GM12891 (cell line): ENCODE measurements around the gene KLHL30.

Source experiments
- DNase-seq: peaks from one replicate; pipeline ENCODE4 v3.0.0; 2011; ENCODE audit warnings: low spot score; ENCODE audit not compliant: insufficient read length
- FAIRE-seq: peaks from 2 replicates; lab custom pipeline; 2011; peaks lifted over from hg19 to GRCh38; lab: Jason Lieb, UNC
- PAX5 ChIP-seq: IDR thresholded peaks from 2 replicates; pipeline ENCODE4 v1.6.1; 2011; ENCODE audit warnings: low read length, moderate library complexity, mild to moderate bottlenecking; ENCODE audit not compliant: insufficient read depth, severe bottlenecking
- POLR2A ChIP-seq: IDR thresholded peaks from 2 replicates; pipeline ENCODE4 v1.6.1; 2011; ENCODE audit warnings: low read depth, low read length, control low read depth
- POLR2AphosphoS5 ChIP-seq: IDR thresholded peaks from 2 replicates; pipeline ENCODE4 v1.6.1; 2011; ENCODE audit warnings: low read depth, low read length, control low read depth
- POU2F2 ChIP-seq: IDR thresholded peaks from 2 replicates; pipeline ENCODE4 v1.6.1; 2011; ENCODE audit warnings: low read depth, mild to moderate bottlenecking, control low read depth, low read length, moderate library complexity
- SPI1 ChIP-seq: IDR thresholded peaks from 2 replicates; pipeline ENCODE4 v1.6.1; 2011; ENCODE audit warnings: low read depth, low read length, control low read depth
- TAF1 ChIP-seq: IDR thresholded peaks from 2 replicates; pipeline ENCODE4 v1.6.1; 2011; ENCODE audit warnings: low read depth, low read length, control low read depth

The KLHL30 gene

DNA sequence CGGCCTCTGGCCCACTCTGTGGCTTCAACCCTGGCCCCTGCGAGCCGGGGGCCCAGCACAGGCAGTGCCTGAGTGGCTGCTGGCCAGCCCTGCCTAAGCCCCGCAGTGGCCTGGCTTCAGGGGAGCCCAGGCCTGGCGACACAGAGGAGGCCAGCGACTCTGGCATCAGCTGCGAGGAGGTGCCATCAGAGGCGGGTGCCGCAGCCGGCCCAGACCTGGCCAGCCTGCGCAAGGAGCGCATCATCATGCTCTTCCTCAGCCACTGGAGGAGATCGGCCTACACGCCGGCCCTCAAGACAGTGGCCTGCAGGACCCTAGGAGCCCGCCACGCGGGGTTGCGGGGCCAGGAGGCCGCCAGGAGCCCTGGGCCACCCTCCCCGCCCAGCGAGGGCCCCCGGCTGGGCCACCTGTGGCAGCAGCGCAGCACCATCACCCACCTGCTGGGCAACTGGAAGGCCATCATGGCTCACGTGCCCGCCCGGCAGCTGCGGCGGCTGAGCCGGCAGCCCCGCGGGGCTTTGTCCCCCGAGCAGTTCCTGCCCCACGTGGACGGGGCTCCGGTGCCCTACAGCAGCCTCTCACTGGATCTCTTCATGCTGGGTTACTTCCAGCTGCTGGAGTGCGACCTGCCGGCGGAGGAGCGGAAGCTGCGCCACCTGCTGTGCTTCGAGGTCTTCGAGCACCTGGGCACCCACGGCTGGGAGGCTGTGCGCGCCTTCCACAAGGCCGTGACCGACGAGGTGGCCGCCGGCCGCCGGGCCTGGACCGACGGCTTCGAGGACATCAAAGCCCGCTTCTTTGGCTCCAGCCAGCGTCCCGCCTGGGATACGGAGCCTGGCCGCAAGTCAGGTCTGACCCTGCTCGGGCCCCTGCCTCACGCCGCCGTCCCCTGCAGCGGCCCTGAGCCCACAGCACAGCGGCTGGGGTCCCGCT, 7.5 kb upstream of the KLHL30 start:
- TF ChIP-seq POU2F2 = no peak
- TF ChIP-seq PAX5 = no peak
- no peak for TF ChIP-seq POLR2A
- TF ChIP-seq POLR2AphosphoS5 = no peak
- TF ChIP-seq SPI1 = no peak
- no peak for TF ChIP-seq TAF1
- FAIRE-seq = no peak
- DNase-seq = no peak

DNA sequence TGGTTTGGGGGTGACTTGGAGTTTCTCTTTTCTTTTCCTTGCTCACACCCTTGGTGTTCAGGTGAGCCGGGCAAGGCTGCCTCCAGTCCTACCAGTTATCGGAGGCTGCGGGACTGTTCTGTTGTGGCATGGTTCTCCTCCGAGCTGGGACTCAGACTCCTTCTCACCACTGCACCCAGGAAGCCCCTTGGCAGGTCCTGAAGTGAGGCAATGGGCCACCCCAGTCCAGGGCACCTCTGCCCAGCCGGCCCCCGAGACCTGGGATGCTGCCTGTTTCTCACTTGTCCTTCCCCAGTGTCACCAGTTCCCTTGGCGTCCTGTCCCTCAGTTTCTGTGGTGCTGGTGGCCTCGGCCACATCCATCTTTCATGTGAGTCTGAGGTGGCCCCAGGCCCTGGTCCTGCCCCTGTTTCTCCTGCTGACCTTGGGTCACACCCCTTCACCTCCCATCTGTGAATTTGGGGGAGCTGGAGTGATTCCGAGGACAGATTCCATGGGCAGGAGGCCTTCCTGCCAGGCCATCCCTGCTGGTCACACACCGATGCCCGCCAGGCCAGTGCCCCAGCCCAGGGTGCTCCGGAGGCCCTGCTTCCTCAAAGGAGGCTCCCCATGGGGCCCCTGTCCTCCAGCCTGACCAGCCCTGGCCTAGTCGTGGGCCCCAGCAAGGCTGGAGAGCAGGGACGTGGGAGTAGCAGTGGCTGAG, 6.6 kb upstream of the KLHL30 start:
- FAIRE-seq (no peak), DNase-seq (no peak)
- no peak for TF ChIP-seq PAX5

DNA sequence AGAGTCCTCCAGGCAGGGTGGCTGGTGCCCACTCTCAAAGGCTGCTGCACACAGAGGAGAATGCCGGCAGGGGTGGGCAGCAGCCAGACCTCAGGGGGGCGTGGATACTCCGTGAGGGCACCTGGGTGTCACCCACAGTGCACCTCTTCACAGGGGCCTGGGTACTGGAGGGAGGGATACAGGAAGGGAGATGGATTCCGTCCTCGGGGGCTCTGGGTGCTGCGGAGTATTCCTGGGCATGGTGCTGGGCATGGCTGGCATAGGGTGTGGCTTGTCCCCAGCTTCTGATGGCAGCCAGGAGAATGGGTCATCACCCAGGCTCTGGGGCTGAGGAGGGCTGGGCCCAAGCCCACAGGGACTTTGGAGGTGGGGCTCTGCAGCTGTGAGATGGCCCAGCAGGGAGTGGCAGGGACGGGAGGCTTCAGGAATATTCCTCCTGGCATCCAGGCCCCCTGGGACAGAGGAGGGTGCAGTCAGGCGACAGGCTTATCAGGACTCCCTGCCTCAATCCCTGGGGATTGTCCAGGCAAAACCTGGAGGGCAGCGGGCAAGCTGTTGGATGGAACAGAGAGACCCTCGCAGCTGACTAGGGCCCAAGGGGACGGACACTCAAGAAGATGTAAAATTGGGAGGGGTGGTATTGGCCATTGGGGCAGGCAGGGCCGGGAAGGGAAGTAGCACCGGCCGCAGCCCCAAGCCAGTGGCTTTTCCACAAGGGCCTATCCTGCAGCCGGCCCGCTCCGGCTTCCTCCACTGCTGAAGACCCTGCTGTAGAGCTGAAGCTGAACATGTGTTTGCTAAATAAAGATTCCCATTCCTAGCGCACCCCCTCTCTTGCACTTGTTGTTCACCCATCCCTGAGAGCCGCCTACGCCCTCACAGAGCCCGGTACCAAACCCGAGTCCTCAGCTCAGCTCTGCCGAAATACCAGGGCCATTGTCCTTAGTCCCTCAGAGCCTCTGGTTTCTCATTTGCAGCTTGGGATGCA, 5.7 kb upstream of the KLHL30 start:
- DNase-seq = no peak
- no peak for FAIRE-seq
- TF ChIP-seq POU2F2 (no peak), POLR2A (no peak), TAF1 (no peak), POLR2AphosphoS5 (no peak), PAX5 (no peak), SPI1 (no peak)

DNA sequence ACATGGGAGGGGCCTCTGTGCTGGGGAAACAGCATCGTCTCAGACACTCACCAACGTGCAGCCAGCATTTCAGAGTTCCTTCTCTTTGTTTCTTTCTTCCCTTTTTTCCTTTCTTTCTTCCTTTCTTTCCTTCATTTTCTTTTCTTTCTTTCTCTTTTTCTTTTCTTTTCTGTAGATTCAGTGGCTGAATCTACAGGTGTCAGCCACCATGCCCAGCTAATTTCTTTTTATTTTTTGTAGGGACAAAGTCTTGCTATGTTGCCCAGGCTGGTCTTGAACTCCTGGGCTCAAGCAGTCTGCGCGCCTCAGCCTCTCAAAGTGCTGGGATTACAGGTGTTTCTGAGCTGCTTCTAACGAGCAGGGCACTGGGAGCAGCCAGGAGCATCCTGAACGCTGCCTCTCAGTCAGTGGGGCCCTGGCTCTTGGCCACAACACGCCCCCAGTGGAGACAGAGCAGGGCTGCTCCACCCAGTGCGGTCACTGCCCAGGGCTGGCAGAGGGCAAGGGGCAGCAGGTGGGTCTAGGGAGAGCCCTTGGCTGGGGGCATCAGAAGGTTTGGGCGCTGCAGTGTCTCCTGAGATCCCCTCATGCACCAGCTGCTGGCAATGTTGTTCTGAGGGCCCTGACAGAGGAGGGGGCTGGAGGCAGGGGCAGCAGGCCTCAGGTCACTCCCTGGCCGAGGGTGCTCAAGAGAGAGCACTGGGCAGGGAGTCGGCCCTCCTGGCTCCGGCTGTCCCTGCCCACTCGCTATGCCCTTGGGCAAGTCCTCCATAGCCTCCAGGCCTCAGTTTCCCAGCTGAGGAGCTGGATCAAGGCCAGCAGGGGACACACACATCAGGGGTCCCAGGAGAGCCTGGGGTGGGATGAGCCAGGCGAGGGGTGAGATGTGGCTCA, 4.7 kb upstream of the KLHL30 start:
- TF ChIP-seq POLR2A = no peak
- TF ChIP-seq POU2F2 = no peak
- TF ChIP-seq SPI1 = no peak
- no peak for TF ChIP-seq PAX5
- no peak for TF ChIP-seq POLR2AphosphoS5
- TF ChIP-seq TAF1 = no peak
- FAIRE-seq (no peak), DNase-seq (no peak)

DNA sequence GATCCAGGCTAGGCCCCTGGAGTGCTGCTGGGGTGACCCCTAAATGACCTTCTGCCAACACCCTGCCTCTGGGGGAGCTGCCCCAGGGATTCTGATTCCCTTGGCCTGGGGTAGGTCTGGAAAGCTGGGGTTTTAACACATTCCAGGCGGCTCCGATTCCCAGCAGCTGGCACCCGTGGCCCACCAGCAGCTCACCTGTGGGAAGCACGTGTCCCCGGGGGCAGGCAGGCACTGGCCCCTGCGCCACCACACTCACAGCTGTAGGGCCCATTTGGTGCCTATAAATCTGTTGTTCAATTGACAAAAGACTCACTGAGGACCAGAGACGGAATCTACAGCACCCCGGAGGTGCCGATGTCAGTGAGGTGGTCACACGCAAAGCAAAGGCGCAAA, 4.1 kb upstream of the KLHL30 start:
- no peak for TF ChIP-seq PAX5
- no peak for TF ChIP-seq POLR2A
- no peak for TF ChIP-seq POLR2AphosphoS5
- TF ChIP-seq TAF1 = no peak
- TF ChIP-seq SPI1 = no peak
- no peak for TF ChIP-seq POU2F2
- DNase-seq (no peak), FAIRE-seq (no peak)

DNA sequence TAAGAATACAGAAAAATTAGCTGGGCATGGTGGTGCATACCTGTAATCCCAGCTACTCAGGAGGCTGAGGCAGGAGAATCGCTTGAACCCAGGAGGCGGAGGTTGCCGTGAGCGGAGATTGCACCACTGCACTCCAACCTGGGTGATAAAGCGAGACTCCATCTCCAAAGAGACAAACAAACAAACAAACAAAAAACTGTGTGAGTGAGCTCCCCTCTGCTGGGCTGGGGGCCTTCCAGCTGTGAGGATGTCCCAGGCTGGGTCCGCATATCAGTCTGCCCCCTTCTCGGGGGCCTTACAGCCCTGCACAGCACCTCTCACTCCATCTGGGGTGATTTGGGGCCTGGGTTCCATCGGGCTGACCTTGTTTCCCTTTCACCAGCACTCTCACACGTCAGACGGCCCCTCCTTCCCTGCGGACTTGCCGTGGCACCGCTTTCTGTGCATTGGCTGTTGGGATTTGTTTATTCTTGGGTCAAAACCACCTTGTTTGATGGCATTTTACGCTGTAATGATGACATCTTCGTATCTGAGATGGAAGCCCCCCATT, 2.8 kb upstream of the KLHL30 start:
- no peak for FAIRE-seq
- no peak for DNase-seq
- no peak for TF ChIP-seq PAX5
- TF ChIP-seq POLR2A = no peak
- TF ChIP-seq TAF1 = no peak
- no peak for TF ChIP-seq POLR2AphosphoS5
- no peak for TF ChIP-seq SPI1
- no peak for TF ChIP-seq POU2F2

DNA sequence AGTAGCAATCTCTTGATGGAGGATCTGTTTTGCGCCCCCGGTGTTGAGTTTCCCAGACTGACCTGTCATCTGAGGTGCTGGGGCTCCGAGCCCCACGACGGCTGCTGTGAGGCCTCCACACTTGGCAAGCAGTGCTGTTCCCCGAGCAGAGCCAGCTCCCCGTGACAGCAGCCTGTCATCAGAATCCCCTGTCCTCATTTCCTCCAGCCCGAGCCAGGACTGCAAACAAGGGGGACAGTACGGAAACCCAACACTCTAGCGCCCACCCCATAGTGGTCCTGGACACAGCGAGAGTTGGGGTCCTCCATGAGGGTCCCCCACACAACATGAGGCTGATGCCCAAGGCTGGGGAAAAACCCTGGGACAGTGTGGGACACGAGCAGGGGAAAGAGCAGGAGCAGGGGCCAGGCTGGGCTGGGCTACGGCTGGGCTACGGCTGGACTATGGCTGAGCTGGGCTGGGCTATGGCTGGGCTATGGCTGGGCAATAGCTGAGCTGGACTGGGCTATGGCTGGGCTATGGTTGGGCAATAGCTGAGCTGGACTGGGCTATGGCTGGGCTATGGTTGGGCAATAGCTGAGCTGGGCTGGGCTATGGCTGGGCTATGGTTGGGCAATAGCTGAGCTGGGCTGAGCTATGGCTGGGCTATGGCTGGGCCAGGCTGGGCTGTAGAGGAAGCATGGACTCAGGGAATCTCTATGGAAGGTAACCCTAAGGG, 1.5 kb upstream of the KLHL30 start:
- FAIRE-seq = no peak
- DNase-seq = no peak
- TF ChIP-seq TAF1 (no peak), PAX5 (no peak), POLR2AphosphoS5 (no peak), POLR2A (no peak), SPI1 (no peak), POU2F2 (no peak)

DNA sequence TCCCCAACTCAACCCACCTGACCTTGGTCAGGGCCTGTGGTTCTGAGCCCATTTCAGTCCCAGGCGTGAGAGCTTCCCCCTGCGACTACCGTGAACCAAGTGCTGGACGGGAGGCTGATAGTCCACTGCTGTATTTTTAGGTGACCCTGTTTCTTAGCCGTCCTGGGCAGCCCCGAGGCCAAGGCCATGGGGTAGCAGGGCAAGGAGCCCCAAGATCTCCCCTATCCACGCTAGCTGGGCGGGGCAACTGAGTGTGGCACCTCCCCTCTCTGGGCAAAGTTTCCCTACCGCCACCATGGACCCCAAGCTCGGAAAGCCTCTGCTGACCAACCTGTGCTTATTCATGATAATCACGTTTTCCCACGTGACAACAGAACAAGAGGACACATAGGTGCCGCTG, 583 bp upstream of the KLHL30 start:
- no peak for FAIRE-seq
- TF ChIP-seq SPI1 (no peak), POU2F2 (no peak), POLR2AphosphoS5 (no peak), TAF1 (no peak), PAX5 (no peak), POLR2A (no peak)
- no peak for DNase-seq
